Measurements from ENCODE around the gene RPS6KC1.
A peak's percentile ranks its signal among the peaks of the same experiment; 100 is the strongest.

Gene RPS6KC1

DNA sequence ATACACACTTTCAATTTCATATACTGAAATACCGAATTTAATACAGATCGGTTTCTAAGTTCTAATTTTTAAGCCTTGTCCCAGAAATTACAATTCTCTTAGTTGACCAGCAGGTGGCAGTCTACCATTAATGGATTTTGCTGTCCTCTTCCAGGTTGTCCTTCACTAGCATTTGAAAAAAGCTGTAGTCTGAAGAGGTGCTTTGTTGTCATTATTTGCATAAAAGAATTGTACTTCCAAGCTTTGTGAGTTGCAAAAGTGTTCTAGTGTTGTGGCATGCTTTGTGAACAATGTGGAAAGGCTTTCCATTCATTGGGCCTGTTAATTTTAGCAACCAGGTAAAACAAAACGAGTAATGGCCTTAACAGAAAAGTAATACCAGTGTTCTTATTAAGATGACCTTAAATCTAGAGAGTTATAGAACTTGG, 193.6 kb downstream of the RPS6KC1 start:
- peak; percentile 46 for DNase-seq

DNA sequence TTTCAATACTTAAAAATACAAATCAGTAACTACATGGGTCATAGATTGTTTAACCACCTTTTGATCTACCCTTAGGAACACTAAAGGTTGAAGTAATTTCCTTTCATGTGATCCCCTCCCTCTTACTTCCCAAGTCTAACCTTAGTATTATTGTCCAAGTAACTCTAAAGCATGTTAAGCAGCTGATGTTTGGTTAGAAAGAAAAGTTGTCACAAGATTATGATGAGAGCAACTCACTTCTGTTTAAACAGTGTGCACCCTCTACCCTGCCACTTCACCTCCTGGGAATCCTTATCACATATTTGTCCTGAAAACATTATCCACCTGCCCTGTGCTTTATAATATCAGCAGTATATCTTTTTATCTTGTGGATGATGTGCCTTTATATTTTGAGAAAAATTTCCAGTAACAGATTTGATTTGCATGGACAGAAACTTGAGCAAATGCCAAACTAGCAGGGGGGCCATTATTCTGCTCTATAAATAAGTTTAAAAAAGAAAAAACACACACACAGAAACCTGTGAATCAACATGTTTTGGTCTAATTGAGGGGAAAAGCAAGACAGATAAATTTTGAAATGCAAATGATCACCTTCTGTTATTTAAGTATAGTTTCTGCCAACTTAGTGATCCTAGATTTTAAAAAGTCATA, 194.3 kb downstream of the RPS6KC1 start:
- no peak for DNase-seq

DNA sequence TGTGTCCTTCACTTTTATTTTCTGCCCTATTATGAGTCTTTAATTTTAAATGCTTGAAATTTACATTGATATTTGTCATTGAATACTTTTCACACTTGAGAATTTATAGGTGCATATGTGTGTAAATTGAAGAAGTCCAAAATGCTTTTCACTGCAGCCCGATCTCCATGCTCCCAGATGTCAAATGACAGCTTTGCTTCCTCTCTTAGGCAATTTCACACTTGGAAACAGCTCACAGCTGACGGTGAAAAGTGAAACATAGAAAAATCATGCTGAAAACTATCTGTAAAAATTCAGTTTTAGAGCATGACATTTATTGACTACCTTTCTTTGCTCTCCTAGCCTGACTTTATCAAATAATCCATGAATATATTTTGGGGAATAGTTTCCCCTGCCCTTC, 196.0 kb downstream of the RPS6KC1 start:
- DNase-seq, result no peak

DNA sequence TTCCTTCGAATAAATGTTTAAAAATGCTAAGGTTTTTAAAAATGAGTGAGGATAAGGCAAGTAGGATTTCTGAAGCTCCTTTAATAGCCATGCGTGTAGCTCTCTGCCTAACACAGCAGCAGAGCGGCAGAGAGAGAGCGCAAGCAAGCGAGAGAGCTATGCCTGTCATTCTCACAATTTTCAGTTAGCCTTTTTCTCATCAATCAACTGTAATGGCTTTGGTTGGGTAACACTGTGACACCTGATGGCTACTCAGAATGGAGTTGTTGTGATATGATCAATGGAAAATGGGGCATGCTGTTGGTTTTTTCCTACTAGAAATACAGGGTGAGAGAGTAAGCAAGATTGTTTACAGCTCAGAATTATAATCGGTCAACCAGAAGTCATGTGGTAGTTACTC, 198.4 kb downstream of the RPS6KC1 start:
- DNase-seq, result no peak

DNA sequence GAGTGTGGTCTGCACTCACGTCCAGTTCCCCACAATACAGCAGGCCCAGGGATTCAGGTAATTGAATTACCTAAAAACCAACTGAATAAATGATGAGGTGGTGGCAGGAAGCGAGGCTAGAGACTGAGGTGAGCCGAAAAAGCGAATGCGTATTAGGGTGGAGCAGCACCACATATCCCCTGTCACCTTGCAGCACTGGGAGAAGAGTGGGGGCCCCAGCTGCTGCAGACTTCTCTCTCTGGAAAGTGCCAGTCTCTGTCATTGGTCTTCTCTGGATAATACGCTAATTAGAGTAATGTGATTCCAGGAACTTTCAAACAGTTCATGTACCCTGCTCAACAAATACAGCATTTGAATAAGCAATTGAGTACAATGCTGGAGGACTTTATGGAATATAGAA, 199.0 kb downstream of the RPS6KC1 start:
- no peak for DNase-seq

DNA sequence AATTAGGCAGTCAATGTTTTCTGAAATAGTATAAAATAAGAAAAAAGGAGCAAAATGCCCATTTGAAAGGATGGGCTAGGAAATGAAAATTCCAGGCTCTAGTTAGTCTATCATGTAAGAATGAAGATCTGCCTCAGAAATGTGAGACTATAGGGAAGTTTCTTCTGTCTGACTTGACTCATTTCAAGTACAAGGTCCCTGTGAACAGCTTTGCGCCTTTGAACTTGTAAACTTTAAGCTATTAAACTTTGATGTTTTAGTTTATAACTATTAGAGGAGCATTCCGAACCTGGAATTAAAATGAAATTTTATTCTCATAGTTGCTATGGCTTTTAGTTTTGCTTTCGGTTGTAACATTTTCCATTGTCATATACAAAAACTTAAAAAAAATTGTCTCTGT, 199.4 kb downstream of the RPS6KC1 start:
- no peak for DNase-seq

DNA sequence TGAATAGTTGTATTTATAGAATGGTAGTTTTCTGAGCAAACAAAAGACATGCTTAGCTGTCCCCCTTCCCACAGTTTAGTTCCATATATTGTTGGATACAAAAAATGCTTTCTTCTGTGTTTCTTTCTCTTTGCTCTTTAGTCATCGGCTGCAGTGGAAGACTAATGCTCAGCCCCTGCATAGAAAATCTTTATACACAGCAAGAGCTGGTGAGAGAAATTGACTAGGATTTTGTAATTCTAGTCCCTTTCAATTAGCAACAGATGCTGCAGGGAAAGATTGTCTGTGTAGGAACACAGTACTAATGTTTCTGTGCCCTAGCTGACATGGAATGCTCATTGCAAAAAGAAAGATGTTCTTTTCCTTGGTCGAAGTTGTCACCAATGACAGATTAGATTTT, 200.9 kb downstream of the RPS6KC1 start:
- DNase-seq, result no peak

DNA sequence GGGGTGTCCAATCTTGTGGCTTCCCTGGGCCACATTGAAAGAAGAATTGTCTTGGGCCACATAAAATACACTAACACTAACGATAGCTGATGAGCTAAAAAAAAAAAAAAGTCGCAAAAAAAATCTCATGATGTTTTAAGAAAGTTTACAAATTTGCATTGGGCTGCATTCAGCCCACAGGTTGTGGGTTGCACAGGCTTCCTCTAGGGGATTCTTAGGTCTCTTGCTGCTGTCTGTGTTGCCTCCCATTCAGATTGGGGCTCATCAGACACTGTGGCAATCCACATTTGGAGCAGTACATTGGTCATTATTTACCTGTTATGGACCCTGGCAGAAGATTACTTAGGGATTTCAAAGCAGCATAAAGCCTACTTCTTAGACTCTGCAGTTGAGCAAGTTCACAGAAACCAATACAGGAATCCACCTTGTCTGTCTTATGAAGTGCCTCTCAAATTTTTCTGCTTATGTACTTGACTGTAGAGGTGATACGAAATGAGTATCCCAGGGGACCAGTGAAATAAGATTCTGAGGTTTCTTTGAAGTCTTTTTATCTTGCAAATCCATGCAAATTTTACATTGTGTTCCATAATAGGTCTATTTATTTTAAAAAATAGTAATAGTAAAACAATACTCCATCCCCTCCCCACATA, 205.5 kb downstream of the RPS6KC1 start:
- no peak for DNase-seq

DNA sequence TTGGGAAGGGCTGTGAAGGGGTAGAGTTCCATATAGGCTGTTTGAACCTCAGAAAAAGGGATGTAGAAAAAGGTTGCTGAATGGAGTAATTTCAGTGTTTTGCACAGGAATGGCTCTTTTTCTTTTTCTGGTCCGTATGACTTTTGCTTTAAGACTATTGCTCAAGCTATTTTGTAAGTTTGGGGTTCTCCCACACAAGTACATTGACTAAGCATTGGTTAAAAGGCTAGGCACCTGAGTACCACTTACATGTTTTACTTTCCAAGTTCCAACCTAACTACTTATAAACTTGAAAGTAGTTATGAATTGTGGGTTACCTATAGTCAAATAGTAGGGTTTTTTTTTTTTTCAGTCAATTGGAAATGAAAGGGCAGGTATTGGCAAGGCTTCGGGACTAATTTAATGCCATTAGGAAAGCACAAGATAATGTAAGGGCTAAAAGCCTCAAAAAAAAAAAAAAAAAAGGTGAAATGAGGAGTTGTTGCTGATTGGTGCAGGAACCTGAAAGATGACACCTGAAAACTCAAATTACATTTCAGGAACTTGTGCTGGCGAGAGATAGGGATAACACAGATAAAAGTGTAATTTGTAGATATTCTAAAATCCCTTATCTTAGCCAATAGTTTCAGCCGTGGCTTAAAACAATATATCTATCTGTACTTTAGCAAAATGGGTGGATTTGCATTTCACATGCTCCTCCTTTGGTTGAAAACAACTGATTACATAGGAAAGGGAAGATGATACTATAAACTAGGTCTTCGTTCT, 209.5 kb downstream of the RPS6KC1 start:
- no peak for DNase-seq

DNA sequence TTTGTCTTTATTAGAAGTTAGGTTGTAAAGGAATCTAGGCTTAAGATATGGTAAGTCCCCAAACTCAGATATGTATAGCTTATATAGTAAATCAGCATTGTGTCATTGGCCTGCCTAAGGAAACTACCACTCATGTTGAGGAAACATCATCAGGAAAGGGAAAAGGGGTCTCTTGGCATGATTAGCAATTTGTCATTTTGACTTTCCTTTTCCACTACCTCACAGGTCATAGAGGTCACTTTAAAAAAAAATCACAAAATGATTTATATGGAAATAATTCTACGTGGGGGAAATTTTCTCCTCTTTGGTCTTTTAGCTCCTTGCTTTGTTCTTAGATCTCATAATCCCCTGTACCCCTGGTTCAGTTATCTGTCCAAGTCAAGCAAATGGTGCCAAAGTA, 213.5 kb downstream of the RPS6KC1 start:
- DNase-seq, result no peak

DNA sequence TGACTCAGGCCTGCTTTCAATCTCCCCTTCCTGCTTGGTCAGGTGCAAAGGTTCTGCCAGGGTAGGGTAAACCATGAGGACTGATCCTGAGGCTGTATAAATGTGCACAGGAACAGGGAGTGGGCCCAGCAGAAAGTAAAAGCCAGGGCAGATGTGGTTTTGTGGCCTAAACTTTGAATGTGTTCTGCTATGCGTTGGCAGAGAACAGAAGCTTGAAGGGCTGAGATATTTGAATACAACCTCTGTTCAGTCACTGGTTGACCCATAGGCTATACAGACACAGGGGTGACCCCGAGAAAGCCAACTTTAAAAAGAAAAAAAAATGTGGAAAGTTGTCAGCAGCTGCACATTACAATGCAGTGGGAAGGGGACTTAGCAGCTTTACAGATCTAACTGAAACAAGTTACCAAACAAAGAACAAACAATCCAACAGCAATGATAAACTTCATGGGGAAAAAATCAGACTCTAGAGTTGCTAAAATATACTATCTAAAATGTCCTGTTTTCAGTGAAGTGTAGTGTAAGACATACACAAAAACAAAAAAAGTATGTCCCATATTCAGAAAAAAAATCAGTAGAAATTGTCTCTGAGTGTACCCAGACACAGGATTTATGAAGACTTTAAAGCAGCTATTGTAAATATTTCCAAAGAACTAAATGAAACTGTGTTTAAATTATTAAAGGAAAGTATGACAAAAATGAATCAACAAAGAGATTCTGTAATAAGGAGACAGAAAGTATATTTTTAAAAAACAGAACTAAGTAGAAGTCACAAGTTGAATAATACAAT, 216.1 kb downstream of the RPS6KC1 start:
- no peak for DNase-seq

DNA sequence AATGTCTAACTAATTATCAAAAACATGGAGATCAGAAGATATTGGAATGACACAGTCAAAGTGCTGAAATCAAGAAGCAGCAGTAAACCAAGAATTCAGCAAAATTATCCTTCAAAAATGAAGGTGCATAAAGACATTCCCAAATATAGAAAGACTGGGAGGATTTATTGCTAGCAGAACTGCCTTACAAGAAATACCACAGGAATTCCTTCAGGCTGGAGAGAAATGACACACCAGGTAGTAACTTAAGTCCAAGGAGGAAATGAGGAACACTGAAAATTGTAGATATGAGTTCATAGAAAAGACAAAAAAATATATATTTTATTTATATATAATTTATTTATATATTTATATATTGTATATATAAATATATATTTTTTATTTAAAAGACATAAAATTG, 217.2 kb downstream of the RPS6KC1 start:
- no peak for DNase-seq

DNA sequence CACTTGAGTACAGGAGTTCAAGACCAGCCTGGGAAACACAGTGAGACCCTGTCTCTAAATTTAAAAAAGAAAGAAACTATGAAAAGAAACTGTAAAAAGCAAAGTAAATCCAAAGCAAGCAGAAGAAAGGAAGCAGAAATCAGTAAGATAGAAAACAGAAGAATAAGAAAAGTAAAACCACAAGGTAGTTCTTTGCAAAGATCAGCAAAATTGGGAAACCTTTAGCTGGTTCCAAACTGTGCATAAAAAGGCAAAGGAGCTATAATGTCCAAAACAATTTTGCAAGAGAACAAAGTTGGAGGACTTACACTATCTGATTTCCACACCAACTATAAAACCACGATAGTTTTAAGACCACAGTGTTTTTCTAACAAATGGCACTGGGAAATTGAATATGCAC, 218.8 kb downstream of the RPS6KC1 start:
- DNase-seq, result no peak

DNA sequence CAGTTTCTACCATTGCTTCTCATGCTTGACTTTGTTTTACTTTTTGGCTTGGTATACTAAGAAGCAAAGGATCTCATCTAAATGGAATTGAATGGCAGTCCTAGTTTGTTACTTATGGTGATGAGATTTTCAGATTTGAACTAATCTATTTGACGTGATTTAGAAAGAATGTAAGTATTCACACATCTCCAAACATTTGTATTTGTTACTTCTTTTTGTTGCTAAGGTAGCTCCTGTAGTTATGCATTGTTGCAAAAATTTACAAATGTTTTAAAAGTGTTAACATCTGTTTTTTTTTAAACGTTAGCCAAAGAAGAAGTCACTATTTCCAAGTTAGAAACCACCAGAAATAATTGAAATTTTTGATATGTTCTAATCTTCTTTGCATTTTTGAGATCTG, 222.5 kb downstream of the RPS6KC1 start:
- no peak for DNase-seq

DNA sequence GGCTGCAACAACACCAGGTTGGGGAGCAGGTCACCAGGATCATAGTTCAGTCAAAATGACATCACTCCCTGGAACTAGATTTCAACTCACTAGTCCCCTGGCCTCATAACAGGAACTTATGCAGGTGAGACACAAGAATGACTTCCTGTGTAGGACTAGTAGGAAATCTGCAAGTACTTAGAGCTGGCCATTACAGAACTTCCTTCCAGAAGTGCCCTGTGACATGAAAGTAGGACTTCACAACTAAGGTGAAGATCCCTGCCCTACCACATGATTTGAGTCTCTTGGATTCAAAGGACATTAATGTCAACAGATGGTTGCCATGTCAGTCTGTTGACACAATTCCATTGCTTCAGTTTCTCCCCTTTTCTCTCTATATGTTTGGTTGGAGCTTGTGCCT, 223.1 kb downstream of the RPS6KC1 start:
- DNase-seq, result no peak

DNA sequence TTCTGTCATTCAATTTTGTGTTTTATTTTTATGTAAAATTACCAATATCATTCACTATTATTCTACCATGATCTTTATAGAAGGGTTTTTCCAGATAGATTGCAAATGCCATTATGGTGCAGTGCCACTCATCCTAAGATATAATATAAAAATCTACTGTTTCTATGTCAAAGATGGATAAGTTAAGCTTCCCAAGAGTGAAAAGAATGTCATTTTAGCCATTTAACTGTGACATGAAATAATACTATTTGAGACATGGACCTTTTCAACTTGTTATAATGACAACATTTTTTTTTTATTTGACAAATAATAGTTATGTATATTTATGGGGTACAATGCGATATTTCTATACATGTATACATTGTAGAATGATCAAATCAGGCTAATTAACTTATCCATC, 224.3 kb downstream of the RPS6KC1 start:
- DNase-seq, result no peak

DNA sequence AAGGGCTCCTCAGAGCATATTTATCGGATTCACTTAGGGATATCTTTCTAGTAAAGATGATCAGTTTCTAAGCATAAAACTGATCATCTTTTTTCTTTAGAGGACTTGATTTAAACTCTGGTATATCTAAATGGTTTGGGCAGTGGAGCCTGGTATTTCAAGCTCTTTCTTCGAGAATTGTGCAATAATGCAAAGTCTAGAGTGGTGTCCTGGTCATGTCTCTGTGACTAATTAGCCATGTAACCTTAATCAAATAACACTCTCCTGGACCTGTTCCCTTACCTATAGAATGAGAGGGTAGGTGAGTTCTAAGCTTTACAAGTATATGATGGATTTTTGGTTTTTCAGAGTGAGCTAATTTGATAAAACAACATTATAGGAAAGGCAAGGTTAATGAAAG, 225.2 kb downstream of the RPS6KC1 start:
- no peak for DNase-seq

DNA sequence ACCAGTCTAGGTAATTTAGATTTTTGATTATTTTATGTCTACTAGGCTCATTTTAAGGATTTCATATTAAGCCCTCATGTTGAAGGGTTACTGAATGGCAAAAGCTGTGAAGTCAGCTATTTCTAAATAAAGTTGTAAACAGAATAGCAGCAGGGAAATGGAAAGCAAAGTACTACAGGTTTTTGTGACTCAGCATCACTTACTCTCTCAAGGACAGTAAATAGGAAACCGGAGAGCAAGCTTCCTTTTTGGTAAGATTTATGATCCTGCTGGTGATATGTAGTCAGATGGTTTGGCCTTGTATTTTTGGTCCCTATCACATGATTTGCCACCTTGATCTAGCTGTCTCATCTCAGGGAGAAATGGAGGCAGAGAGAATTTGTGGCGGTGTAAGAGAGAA, 226.0 kb downstream of the RPS6KC1 start:
- DNase-seq, result no peak

DNA sequence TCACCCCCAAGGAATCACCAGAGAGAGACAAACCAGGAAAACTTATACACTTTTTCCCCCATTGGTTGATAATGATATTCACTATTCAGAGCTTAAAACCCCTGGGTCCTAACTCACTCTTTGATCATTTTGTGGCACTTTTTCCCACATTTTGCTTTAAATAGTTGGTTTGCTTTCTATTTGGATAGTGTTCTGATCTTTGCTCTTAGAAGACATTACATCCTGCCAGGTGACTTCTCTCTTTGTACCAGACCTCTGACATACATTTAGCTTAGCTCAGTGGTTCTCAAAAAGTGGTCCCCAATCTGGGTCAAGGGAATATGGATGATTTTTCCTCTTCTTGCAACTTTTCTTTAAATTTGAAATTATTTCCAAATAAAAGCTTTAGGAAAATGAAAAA, 228.4 kb downstream of the RPS6KC1 start:
- no peak for DNase-seq

DNA sequence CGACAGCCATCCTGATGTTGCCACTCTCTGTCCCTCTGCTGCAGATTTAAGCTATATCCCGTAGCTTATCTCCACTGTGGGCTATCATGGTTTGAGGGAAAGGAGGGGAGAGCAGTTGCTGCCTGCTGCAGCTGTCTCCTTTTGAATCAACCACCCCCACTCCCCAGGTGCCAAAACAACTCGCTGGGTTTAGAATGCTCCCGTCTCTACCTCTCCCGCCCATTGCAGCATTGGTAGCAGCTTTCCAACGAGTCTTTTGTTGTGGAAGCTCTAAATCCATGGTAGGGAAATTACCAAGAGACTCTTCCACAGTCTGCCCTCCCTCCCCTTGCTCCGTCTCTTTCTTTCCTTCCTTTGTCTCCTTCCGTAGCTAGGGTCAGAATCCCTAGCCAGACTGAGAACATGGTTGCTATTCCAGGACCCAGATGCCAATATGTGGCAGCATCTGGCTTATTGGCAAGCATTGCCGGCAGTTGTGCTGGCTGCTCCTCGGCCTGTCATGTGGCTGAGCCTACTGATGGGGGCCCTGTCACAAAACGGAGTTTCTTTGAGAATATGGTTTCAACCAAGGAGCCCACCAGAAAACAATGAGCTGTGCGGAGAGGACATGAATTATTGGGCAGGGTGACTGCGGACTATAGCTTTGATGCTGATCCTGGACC, 230.7 kb downstream of the RPS6KC1 start:
- DNase-seq, result no peak

DNA sequence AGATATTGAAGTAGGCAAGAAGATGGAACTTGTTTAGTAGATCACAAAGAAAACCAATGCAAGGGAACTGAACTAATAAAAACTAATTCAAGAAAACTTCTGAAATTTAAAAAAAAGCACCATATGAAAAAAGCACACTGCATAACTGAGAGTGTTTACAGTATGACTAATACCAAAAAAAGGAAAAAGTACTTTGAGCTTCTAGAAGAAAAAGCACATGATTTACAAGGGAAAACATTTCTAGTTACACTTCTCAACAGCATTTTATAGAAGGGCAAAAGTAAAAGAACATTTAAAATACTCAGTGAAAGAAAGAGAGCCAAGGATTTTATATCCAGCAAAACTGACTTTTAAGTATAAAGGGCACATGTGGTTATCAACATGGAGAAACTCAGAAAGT, 233.6 kb downstream of the RPS6KC1 start:
- no peak for DNase-seq

DNA sequence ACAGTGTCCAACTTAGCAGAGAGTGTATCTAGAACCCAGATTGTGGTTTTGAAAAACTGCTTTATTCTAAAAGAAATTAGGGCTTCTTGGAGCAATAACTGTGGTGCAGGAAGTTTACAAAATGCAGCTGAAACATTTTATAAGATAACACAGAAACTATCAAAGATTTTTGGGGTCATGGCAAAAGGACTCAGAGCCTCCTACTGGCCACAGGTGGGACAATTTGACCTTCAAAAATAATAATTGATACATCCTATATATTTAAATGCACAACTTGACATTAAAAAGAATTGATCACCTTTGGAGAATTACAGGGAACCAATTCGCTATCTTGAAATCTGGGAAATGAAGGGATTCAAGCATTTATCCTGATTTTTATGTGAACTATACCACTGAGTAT, 235.2 kb downstream of the RPS6KC1 start:
- DNase-seq, result no peak

DNA sequence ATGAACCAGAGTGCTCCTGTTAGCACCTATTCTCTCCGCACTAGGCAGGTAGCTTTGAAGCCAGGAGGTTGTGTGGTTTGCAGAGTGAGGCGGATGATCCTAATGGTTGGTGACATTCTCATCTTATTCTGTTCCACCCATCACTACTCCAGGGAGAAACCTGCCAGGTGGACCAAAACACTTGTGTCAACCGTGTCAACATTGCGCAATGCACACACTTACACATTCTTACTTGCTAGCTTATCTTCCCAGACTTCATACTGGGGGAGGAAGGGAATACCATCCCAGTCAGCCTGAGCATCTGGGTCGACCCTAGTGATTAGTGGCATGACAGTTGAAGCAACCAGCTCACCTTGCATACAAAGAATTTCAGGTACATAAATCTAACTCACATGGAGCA, 236.9 kb downstream of the RPS6KC1 start:
- DNase-seq, result no peak
